Activated T-helper 9 cell treated with anti-CD3 and anti-CD28 coated beads, Interleukin-2, amount 50 U/mL, for 16 hours (primary cell): Measurements from ENCODE around the gene AXIN2.

Experiments used
- DNase-seq: peaks from one replicate; pipeline ENCODE4 v3.0.0-alpha.2; 2020; ENCODE audit warnings: low read depth

AXIN2 gene

DNA sequence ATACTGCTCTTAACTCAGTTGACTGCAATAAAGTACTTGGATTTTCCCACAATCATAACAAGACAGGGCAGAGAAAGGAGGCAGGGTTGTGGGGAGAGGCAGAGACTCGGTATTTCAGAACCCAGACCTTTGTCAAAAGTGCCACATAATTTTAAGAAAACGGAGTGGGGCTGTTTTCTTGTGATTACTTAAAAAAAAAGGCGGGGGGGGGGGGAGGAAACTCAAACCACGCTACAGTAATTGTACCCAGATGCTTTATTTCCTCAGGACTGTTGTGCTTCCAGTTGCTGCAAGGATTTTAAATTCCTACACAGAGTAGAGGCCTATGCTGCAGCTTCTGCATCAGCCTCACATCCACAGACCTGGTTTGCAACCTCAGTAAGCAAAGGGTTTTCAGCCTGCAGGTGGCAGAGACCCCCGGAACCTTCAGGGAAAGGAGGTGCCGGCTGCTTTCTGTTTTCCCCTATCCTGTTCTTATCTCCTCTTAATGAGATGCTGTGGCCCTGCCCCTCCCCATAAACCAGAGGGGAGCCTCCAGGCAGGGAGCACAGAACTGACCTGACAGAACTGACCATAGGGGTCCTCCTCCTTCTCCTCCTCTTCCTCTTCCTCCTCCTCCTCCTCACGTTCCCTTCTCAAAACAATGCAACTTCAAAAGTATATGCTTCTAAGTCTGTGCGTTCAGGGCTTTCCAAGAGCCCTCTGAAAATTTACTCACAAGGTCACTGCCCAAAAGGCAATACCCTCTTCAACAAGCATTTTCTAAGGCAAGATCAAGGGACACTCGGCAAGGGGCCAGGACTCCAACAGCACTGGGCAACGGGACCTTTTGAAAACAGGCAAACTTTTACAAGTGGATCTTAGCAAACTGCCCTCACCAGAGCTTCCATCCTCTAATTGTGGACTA, 7.5 kb downstream of the AXIN2 start:
- DNase-seq = no peak

DNA sequence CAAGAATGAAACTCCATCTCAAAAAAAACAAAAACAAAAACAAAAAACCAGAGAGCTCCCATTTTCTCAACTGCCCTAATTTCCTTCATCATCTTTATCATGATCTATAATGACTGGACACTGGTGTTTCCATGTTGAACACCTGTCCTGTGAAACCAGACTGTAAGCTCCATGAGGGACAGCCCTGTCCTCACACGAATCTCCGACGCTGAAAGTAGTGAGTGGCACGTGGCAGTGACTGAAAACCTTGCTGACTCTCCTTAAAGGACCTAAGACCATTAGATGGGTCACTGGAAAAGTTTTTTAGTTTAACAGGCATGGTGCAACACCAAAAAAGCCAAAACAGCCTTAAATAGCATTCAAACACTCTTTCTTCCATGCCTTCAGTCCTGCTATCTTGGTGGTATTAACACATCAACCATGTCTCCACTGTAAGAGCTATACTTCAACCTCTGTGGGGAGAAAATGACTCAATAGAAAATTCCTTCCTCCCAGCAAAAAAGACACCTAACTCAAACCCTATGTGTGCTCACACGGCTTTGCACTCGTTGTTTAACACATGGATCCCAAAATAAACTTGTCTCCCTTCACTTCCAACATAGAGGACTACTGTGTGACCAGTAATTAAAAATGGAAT, 8.3 kb downstream of the AXIN2 start:
- DNase-seq = no peak

DNA sequence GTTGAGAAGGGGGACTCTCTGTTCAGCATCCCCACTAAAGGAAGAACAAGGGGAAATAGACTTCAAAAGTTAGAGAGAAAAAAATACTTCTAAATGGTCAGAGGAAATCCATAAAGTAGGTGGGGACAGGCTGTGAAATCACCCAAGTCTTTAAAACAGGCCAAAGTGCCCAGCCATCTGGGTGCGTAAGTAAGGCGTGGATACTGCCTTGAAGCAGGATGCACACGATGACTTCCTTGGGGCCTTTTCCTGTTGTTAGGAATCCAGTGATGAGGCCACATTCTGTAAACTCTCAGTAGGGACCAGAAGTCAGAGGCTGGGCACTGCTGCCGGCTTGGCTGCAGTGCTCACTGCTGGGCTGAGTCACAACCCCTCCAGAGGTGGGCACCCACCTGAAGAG, 9.2 kb downstream of the AXIN2 start:
- no peak for DNase-seq

DNA sequence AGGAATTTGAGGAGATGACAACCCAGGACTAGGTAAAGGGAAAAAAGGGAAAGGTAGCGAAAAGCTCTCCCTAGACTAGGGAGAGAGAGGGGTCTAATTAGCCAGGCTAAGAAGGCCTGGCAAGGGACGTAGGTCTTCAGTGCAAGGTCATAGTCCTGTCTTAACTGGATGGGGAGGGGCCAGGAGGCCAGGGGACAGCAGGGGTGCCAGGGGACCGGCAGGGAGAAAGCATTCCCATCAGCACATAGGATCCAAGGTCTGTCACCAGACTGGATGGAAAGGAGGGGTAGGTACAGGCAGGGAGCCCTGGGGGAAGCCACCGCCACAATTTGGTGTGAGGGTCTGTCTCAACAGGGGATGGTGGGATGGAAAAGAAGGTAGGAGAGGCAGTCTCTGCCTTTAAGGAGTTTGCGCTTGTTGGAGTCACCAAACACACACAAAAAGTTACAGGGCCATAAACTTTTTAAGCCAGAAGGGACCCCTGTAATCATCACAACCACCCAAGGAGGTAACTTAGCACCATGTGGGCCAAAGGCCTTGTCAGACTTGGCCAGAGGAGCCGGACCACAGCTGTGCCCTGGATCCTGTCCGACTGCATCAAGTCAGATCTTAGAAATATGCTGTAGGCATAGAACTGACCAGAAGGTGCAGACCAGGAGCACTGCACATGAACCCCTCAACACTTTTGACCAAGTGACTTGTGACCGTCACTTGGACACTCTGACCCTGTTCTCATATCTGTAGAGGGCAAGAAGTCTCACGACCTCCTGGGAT, 10.0 kb downstream of the AXIN2 start:
- DNase-seq = no peak

DNA sequence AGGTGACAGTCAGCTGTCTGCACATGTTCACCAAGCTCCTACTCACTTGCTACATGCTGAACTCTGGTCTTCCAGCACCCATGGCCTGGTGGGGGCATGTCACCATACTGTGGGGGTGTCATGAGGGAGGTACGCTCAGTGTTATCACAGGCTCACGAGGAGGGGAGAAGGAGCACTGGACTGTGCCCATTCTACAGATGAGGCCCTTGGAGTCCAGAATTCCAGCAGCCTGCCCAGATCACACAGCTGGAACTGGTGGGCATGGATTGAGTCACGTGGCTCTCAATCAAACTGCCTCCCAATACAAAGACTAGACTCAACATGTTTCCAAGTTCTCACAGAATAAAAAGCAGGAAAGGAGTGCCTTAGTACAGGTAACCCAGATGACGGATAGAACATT, 10.7 kb downstream of the AXIN2 start:
- no peak for DNase-seq

DNA sequence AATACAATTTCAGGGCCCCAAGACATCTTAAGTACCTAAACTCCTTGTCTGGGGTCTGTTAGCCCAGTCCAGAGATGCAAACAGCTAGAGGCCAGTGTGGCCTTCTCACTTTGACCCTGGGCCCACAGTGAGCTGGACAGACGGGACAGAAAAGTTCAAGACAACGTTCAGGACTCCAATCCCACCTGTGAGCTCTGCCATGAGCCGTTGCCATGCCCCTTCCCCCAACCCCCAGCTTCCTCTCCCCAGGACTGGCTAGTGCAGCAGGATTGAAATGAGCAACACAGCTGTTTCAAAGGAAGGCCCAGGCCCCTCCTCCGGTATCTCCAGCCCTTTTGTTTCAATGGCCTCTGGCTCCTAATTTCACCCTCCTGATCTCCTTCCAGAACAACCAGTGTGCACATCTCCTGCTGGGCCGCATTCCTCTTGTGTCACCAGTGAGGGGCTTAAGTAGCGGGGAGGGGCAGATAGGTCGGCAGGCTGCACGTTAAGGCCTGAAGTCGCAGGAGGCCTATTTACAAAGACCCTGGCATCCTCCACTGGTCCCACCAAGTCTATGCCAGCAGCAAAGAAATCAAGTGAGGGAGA, 11.3 kb downstream of the AXIN2 start:
- DNase-seq = no peak

DNA sequence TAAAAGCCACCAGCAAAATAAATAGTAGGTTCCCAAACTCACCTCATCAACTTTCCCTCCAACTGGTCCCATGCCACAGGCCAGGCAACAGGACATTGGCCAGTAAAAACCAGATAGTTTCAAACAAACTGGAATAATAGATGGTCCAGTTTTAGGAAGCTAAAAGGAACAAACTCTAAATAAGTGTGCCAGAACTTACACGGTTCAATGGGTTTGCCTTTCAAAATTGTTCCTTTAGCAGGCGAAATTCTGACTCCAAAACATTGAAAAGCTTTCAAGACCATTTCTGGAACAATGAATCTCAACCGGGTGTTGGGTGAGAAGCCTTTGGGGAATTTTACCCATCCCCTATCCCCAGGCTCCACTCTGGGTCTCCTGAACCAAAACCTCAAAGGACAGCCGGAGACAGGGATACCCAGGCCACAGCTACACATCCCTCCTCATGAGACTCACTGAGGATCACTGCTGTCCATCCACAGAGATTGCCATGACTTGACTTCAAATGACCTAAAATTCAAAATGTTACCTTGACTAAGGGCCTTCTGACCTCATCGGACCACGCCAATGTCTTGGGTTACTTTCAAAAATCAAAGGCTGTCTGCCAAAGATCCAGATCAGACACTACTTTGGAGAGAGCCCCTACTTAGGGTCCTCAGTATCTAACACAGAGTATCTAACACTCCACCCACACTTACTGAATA, 13.0 kb downstream of the AXIN2 start:
- no peak for DNase-seq

GRCh38 chr17:65547253-65547670, 14.2 kb downstream of the AXIN2 start:
- DNase-seq = no peak

DNA sequence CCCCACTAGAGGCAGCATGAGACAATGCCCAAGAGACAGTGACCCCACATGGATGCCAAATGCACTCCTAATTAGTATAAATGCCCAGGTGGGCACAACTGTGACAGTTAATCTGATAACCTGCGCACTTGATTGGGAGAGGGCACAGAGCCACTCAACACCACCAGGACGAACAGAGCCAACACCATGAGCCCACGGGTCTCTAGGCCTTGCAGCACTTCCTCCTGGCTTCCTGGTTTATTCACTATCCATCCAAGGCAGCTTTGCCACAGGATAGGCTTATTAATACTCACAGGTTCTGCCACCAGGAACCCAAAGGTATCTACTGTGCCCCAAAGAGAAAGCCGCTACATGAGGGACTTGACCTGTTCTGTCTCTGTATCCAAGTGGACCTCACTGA, 14.9 kb downstream of the AXIN2 start:
- no peak for DNase-seq

DNA sequence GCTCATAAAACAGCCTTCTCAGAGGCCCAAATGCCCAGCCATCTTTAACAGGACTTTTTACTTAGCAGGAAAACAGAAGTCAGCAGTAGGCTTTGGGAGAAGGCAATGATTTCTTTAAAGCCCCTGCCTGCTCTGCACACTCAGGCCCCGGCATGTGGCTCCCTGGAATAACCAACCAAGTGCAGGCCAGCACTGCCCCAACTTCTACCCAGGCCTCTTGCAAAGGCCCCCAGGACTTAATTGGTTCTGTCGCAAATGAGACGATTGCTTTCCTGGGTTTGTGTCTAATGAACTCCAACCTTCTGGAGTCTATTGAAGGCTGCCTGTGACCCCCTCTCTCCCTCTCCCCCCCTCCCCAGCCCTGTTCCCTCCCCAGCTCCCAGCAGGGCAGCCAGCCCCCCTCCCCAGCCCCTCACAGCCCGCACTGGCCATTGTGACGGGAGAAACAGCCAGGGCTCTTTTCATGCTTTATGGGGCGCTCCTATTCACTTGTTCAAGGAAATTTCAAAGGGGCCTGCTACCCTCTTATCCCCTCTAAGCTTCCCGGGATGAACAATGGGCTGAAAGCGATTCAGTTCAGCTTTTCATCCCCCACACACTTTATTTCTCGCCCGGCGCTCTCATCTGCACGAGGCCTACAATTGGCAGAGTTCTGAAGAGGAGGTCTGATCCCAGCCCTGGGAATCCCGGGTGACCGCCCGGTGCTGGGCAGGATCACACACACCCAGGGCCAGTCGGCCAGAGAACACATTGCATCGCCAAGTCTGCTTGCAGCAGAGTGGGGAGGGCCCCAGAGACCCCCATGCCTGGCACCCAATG, 15.5 kb downstream of the AXIN2 start:
- no peak for DNase-seq

- no peak for DNase-seq
These were observed 16.8 kb downstream of the AXIN2 start for GRCh38 chr17:65544672-65545071.

- DNase-seq = no peak
These were observed 18.8 kb downstream of the AXIN2 start for GRCh38 chr17:65542610-65543009.

- DNase-seq = no peak
These were observed 19.4 kb downstream of the AXIN2 start for GRCh38 chr17:65542067-65542466.

DNA sequence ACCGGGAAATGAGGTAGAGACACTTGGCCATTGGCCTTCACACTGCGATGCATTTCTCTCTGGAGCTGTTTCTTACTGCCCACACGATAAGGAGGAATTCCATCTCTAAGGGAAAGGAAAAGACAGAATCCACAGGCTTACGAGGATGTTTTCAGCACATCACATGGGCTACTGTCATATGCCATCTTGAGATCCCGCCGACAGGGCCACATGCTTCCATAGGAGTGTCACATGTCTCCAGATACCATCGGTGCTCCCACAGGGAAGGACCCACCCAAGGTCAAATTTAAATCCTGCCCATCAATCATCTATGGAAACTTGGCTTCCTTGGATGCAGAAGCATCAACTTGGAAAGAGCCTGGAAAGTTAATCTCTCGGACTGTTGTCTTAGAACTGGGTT, 20.0 kb downstream of the AXIN2 start:
- DNase-seq = no peak

GRCh38 chr17:65539630-65540266, 21.7 kb downstream of the AXIN2 start:
- DNase-seq = no peak

DNA sequence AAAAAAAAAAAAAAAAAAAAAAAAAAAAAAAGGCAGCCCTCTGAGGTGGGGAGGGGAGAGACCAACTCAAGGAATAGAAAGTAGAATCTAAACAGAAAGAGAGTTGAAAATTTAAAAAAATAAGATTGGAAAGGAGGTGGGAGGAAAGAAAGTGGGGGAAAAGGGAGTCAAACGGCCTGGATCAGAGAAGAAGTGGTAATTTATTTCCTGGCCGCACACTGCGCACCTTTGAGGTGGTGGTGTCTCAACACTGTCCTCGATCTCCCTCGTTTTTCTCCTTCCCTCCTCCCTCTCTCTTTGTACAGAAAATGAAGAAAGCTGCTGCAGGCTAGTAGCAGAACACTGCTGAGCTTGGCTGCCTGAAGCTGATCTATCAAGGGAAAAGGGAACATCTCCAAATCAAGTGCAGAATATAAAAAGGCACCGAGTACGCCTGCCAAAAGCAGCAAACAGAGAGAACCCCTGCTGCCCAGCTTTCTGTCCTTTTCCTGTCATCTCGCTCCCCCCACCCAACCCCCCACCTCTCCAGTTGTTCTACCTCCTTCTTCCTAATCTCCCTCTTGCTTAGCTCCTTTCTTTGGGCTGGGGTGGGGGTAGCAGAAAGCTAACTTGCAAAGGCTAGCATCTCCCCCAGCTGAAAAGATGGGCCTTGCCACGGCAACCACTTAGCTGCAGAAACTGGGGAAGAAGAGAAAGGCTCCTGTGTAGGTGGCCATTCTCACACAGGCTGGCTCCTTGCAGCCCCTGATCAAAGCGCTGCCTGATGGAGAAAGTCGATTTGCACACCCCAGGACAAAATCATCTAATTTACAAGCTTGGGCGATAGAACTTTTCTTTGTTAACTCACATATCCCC, 22.5 kb downstream of the AXIN2 start:
- DNase-seq = no peak

DNA sequence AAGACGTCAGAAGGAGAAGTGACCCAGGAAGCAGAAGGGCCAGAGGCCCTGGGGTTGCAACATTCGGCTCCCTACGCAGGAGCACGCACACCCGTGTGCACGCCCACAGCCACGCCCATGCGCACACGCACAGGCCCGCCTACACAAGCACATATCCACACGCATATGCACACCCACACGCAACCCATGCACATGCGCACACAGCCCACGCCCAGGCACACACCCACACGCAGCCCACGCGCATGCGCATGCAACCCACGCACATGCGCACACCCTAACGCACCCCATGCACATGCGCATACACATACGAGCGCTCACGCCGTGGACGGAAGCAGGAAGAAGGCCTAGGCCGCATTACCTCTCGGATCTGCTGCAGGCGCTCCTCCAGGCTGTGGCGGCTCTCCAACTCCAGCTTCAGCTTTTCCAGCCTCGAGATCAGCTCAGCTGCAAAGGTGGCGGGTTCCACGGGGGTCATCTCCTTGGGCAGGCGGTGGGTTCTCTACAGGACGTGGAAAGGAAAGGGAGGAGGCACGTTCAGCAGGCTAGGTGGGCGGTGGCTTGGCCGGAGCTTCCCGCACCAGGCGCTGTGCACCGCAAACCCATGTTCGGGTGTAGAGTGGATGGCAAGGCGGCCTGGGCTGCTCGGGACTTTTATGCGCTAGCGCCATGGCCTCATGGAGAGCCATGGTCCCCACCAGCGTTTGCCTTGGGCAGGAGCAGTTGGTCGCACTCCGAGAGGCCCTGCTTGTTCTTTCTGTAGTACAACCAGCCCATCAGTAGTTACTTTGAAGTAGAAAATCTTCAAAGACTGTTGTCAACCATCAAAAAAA, 23.4 kb downstream of the AXIN2 start:
- DNase-seq = peak; percentile 43

GRCh38 chr17:65537343-65537844, 24.1 kb downstream of the AXIN2 start:
- no peak for DNase-seq
